Neutrophil (primary cell): Measurements from ENCODE around the gene SLC4A4.

Source experiments
- H3K27ac ChIP-seq: fragments of 200-600 bp; sonication (generic); 2 replicates; pipeline ENCODE4 v1.5.1; 2016; ENCODE audit warnings: mild to moderate bottlenecking, moderate library complexity
- H3K27me3 ChIP-seq: fragments of 200-600 bp; sonication (generic); 2 replicates; pipeline ENCODE4 v1.6.0; 2016; ENCODE audit warnings: mild to moderate bottlenecking
- H3K36me3 ChIP-seq: fragments of 200-600 bp; sonication (generic); 2 replicates; pipeline ENCODE4 v1.5.1; 2017
- H3K4me1 ChIP-seq, 2 experiments: fragments of 200-600 bp in 1 of 2; sonication (generic) in 1 of 2; 1 replicate in 1 of 2; 2 replicates in 1 of 2; pipeline versions ENCODE4 v1.5.1 to v1.6.1; 2013 to 2016; ENCODE audit warnings: low read depth in 1 of 2, low read length in 1 of 2, mild to moderate bottlenecking in 1 of 2, moderate library complexity in 1 of 2; ENCODE audit not compliant: control insufficient read depth in 1 of 2, insufficient read depth in 1 of 2
- H3K4me3 ChIP-seq, 2 experiments: fragments of 200-600 bp in 1 of 2; sonication (generic) in 1 of 2; 1 replicate in 1 of 2; 2 replicates in 1 of 2; pipeline ENCODE4 v1.5.1; 2013 to 2016; ENCODE audit warnings: low read depth in 1 of 2, low read length in 1 of 2, mild to moderate bottlenecking in 1 of 2, moderate library complexity in 1 of 2
- H3K9me3 ChIP-seq: fragments of 200-600 bp; sonication (generic); 2 replicates; pipeline ENCODE4 v1.5.1; 2016
- TF ChIP-seq, protein P1 (sequence below): fragments of 200-600 bp; sonication (generic); IDR thresholded peaks from 2 replicates; pipeline ENCODE4 v1.5.1; 2016; ENCODE audit warnings: antibody characterized with exemption

Gene SLC4A4

DNA sequence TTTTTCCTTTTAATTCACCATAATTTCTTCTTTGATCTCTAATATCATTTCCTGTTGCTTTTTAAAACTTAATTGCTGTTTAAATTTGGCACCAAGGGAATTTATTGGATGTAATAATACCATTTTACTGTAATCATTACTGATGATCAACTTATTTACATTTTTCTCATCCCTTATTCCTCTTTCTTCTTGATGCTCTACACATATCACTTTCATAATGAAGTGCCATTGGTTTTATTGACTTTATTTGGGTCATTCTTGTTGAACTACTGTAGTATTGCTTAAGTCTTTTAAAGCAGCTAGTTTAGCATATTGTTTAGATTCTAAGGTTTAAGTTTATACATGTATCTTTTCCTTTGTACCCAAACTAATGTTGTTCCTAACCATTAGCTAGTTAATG, 130.7 kb downstream of the SLC4A4 start:
- TF ChIP-seq, protein P1, sequence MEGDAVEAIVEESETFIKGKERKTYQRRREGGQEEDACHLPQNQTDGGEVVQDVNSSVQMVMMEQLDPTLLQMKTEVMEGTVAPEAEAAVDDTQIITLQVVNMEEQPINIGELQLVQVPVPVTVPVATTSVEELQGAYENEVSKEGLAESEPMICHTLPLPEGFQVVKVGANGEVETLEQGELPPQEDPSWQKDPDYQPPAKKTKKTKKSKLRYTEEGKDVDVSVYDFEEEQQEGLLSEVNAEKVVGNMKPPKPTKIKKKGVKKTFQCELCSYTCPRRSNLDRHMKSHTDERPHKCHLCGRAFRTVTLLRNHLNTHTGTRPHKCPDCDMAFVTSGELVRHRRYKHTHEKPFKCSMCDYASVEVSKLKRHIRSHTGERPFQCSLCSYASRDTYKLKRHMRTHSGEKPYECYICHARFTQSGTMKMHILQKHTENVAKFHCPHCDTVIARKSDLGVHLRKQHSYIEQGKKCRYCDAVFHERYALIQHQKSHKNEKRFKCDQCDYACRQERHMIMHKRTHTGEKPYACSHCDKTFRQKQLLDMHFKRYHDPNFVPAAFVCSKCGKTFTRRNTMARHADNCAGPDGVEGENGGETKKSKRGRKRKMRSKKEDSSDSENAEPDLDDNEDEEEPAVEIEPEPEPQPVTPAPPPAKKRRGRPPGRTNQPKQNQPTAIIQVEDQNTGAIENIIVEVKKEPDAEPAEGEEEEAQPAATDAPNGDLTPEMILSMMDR: no peak
- Histone ChIP-seq H3K4me1 (no peaks in the 10 kb centered on the region), H3K27me3 (no peaks in the 10 kb centered on the region), H3K27ac (no peak overlapping the region), H3K36me3 (no peaks in the 10 kb centered on the region), H3K4me3 (no peak overlapping the region), H3K9me3 (no peaks in the 10 kb centered on the region)

DNA sequence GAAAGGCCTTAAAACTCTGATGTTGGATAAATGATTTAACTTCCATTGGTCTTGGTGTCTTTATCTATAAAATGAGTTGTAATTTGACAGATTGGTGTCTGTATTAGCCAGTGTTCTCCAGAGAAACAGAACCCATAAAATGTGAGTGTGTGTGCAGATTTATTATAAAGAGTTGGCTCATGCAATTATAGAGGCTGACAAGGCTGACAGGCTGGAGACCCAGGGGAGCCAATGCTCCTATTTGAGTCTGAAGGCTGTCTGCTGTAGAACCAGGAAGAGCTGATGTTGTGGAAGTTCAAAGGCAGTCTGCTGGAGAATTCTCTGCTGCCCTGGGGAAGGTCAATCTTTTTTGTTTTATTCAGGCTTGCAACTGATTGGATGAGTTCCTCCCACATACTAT, 131.7 kb downstream of the SLC4A4 start:
- H3K36me3 ChIP-seq: no peaks in the 10 kb centered on the region
- no peaks in the 10 kb centered on the region for H3K27me3 ChIP-seq
- TF ChIP-seq, protein P1: no peak
- no peak overlapping the region for H3K4me3 ChIP-seq
- no peak overlapping the region for H3K27ac ChIP-seq
- no peaks in the 10 kb centered on the region for H3K4me1 ChIP-seq
- H3K9me3 ChIP-seq: no peaks in the 10 kb centered on the region

DNA sequence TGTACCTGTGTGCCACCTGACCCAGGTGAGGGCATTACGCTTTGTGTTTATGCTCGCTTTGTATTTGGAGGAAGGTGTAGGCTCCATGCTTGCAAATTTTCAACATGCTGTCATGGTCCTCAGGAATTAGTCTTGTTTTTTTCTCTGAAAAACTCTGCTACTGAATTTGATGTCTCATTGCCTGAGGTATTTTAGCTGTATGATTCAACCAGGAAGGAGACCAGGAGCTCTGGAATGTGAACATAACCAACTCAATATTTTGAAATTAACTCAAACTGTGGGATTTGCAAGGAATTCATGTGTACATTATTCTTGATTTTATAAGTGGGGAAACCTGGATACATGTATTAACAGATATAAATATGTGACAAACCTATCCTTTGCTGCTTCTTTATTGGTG, 134.1 kb downstream of the SLC4A4 start:
- Histone ChIP-seq H3K27me3 (no peaks in the 10 kb centered on the region), H3K27ac (no peak overlapping the region), H3K36me3 (no peaks in the 10 kb centered on the region), H3K9me3 (no peaks in the 10 kb centered on the region), H3K4me1 (no peaks in the 10 kb centered on the region), H3K4me3 (no peak overlapping the region)
- TF ChIP-seq, protein P1: no peak

DNA sequence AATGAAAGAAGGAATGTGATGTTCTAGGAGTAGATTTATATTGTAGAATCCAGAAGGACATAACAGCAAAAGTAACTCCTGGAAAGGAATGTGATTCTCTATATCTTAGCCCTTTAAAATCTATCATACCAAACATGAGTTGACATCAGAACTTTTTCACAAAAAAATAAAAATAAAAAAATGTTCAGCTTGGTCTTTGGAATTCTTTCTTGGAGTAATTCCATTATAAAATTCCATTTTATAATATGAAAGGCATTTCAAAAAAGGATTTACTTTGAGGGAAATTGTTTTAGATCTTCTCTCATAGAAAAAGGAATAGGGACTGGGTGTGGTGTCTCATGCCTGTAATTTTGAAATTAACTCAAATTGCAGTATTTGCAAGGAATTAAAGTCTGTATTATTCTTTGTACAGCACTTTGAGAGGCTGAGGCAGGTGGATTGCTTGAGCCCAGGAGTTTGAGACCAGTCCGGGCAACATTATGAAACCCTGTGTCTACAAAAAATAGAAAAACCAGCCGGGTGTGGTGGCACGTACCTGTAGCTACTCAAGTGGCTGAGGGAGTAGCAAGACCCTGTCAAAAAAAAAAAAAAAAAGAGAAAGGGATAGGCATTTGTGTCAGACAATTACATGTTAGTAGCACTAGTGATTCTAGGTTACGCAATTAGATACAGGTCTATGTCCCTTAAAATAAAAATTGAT, 134.9 kb downstream of the SLC4A4 start:
- Histone ChIP-seq H3K27me3 (no peaks in the 10 kb centered on the region), H3K9me3 (no peaks in the 10 kb centered on the region), H3K27ac (no peak overlapping the region), H3K4me1 (no peaks in the 10 kb centered on the region), H3K4me3 (no peak overlapping the region), H3K36me3 (no peaks in the 10 kb centered on the region)
- TF ChIP-seq, protein P1: no peak

DNA sequence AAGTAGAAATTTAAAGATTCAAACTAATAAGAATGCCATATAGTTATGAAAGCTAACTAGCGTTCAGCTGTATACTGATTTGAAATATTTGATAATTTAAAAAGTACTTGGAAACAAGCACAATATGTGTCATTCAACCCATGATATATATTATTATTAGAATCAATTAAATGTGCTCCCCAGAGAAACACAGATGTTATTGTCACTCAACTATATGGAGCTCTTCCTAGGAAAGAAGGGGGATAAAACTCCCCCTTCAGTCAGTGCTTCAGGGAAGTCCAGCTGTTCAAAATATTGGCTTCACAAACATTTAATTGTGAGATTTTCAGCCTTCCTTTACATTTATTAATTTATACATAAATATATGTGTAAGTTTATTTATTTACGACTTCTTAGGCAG, 135.9 kb downstream of the SLC4A4 start:
- TF ChIP-seq, protein P1: no peak
- H3K4me3 ChIP-seq: no peak overlapping the region
- no peaks in the 10 kb centered on the region for H3K36me3 ChIP-seq
- H3K27ac ChIP-seq: no peak overlapping the region
- no peaks in the 10 kb centered on the region for H3K27me3 ChIP-seq
- H3K9me3 ChIP-seq: no peaks in the 10 kb centered on the region
- no peaks in the 10 kb centered on the region for H3K4me1 ChIP-seq
